Panc1 (cell line): Measurements from ENCODE around the gene SLC13A3.

Experiments used
- CTCF ChIP-seq: fragments of 450-650 bp; IDR thresholded peaks from 2 replicates; pipeline ENCODE4 v1.5.1; 2017; ENCODE audit warnings: mild to moderate bottlenecking
- SIN3A ChIP-seq: IDR thresholded peaks from 2 replicates; pipeline ENCODE4 v1.6.1; 2012; ENCODE audit warnings: low read depth, mild to moderate bottlenecking, low read length, moderate library complexity, borderline replicate concordance; ENCODE audit not compliant: insufficient read depth
- TF ChIP-seq, protein P1 (sequence below), 2 experiments: IDR thresholded peaks; 2 replicates each; pipeline ENCODE4 v1.6.1; 2011 to 2012; ENCODE audit warnings: low read depth in 2 of 2, control low read depth in 1 of 2, low read length in 1 of 2, mild to moderate bottlenecking in 1 of 2, moderate library complexity in 1 of 2; ENCODE audit not compliant: insufficient read depth in 1 of 2

DNA sequence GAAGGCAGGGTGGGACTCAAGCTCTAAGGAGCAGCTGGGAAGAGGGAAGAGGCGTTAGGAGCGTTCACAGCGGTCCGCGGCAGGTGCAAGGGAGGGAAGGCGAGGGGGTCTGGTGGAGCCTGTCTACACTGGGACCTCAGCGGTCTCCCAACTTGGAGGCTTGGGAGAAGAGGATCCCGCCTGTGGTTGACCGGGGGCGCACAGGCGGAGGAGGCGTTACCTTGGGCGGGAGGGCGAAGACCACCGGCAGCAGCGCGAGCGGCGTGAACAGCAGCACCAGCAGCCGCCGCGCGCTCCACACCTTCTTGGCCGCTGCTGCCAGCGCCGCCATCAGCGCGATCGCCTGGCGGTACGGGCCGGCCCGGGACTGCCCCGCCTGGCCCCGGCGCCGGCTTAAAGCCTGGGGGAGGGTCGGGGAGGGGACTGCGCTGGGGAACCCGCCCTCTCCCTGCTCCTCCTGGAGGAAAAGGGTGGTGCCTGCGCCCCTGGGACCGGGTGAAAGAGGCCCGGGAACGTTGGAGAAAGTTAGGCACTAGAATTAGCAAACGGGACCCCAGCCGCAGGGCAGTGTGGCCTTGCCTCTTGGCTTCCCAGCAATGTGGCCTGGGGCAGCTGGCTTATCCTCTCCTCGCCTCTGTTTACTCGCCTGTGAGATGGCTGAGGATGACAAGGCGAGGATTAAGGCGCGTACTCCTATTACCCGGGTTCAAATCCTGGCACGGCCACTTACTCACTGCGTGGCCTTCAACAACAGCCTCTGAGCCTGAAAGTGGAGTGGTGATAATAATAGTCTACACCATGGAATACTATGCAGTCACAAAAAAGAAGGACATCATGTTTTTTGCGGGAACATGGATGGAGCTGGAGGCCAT lies at the start of gene SLC13A3:
- TF ChIP-seq CTCF (no peak), SIN3A (no peak)
- TF ChIP-seq, protein P1, sequence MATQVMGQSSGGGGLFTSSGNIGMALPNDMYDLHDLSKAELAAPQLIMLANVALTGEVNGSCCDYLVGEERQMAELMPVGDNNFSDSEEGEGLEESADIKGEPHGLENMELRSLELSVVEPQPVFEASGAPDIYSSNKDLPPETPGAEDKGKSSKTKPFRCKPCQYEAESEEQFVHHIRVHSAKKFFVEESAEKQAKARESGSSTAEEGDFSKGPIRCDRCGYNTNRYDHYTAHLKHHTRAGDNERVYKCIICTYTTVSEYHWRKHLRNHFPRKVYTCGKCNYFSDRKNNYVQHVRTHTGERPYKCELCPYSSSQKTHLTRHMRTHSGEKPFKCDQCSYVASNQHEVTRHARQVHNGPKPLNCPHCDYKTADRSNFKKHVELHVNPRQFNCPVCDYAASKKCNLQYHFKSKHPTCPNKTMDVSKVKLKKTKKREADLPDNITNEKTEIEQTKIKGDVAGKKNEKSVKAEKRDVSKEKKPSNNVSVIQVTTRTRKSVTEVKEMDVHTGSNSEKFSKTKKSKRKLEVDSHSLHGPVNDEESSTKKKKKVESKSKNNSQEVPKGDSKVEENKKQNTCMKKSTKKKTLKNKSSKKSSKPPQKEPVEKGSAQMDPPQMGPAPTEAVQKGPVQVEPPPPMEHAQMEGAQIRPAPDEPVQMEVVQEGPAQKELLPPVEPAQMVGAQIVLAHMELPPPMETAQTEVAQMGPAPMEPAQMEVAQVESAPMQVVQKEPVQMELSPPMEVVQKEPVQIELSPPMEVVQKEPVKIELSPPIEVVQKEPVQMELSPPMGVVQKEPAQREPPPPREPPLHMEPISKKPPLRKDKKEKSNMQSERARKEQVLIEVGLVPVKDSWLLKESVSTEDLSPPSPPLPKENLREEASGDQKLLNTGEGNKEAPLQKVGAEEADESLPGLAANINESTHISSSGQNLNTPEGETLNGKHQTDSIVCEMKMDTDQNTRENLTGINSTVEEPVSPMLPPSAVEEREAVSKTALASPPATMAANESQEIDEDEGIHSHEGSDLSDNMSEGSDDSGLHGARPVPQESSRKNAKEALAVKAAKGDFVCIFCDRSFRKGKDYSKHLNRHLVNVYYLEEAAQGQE (IDR thresholded peaks at IDR 0.05; ENCODE audit: insufficient read depth in 1 of 2, low read depth in 2 of 2, low read length in 1 of 2): no peak
